K562 (cell line): ENCODE results near the gene FBXW9. TPM values are rescaled to one million over a fixed set of nuclear protein-coding genes. Genes with fewer than 3 reads are reported as not detected.

Experiments used
- BHLHE40 ChIP-seq: IDR thresholded peaks from 2 replicates; pipeline ENCODE4 v1.6.1; 2011; ENCODE audit warnings: low read length, improper control_type of control experiment
- E2F8 ChIP-seq: fragments of 450-650 bp; IDR thresholded peaks from 2 replicates; pipeline ENCODE4 v1.7.1; 2018; ENCODE audit warnings: mild to moderate bottlenecking, low read depth; ENCODE audit not compliant: partially characterized antibody
- ESRRA ChIP-seq: fragments of 450-650 bp; IDR thresholded peaks from 2 replicates; pipeline ENCODE4 v1.6.1; 2014; ENCODE audit warnings: low read depth, mild to moderate bottlenecking, moderate library complexity, borderline replicate concordance
- GATA2 ChIP-seq: sonication (generic); formaldehyde crosslinking; IDR thresholded peaks from 2 replicates; pipeline ENCODE4 v1.4.0; 2020; ENCODE audit warnings: mild to moderate bottlenecking, missing genetic modification reagents
- GATAD2B ChIP-seq: fragments of 450-650 bp; IDR thresholded peaks from 2 replicates; pipeline ENCODE4 v1.6.1; 2017; ENCODE audit warnings: mild to moderate bottlenecking, borderline replicate concordance
- KDM4B ChIP-seq, 2 experiments: fragments of 450-650 bp in 1 of 2; sonication (generic) in 1 of 2; IDR thresholded peaks; 2 replicates each; pipeline ENCODE4 v1.6.1; 2016 to 2017; ENCODE audit warnings: borderline replicate concordance in 2 of 2, antibody characterized with exemption in 1 of 2, low read depth in 1 of 2, mild to moderate bottlenecking in 1 of 2
- MEF2A ChIP-seq: IDR thresholded peaks from 2 replicates; pipeline ENCODE4 v1.6.1; 2011; ENCODE audit warnings: low read depth, mild to moderate bottlenecking, low read length, moderate library complexity; ENCODE audit not compliant: control insufficient read depth
- NELFE ChIP-seq: IDR thresholded peaks from 2 replicates; pipeline ENCODE4 v1.6.1; 2011; ENCODE audit warnings: mild to moderate bottlenecking; ENCODE audit not compliant: insufficient read depth, insufficient read length
- NEUROD1 ChIP-seq: fragments of 150-350 bp; IDR thresholded peaks from 2 replicates; pipeline ENCODE4 v1.6.1; 2014; ENCODE audit warnings: borderline replicate concordance, low read length, low read depth; ENCODE audit not compliant: partially characterized antibody
- RHOXF2B ChIP-seq: fragments of 250-450 bp; sonication (Bioruptor Pico); conservative IDR thresholded peaks from 2 replicates; pipeline ENCODE4 v1.5.1; 2021
- SIRT6 ChIP-seq: IDR thresholded peaks from one replicate; pipeline ENCODE4 v1.6.1; 2012; ENCODE audit warnings: low read depth, mild to moderate bottlenecking, control low read depth, inconsistent platforms, low read length, moderate library complexity
- SMARCB1 ChIP-seq: IDR thresholded peaks from 2 replicates; pipeline ENCODE4 v1.6.1; 2011; ENCODE audit warnings: improper control_type of control experiment, low read depth; ENCODE audit not compliant: insufficient read length
- SP1 ChIP-seq: sonication (generic); formaldehyde crosslinking; IDR thresholded peaks from 2 replicates; pipeline ENCODE4 v1.8.1; 2022; ENCODE audit warnings: mild to moderate bottlenecking, missing genetic modification reagents
- U2AF1 ChIP-seq: fragments of 200-400 bp; formaldehyde crosslinking; optimal IDR thresholded peaks from 2 replicates; pipeline ENCODE3; 2017; ENCODE audit warnings: mild to moderate bottlenecking, low read depth, low read length, moderate library complexity
- UBTF ChIP-seq, 2 experiments: IDR thresholded peaks; 2 replicates each; pipeline ENCODE4 v1.6.1; 2012; ENCODE audit warnings: improper control_type of control experiment in 2 of 2, low read depth in 2 of 2, low read length in 2 of 2, borderline replicate concordance in 1 of 2
- ZNF592 ChIP-seq: fragments of 450-650 bp; IDR thresholded peaks from 2 replicates; pipeline ENCODE4 v1.6.1; 2017; ENCODE audit warnings: antibody characterized with exemption, mild to moderate bottlenecking
- ZSCAN32 ChIP-seq: fragments of 450-650 bp; formaldehyde crosslinking; IDR thresholded peaks from 2 replicates; pipeline ENCODE4 v1.4.0; 2020; ENCODE audit warnings: mild to moderate bottlenecking, moderate library complexity
- polyA plus RNA-seq, 8 experiments: library from polyadenylated mRNA; depleted of rRNA in 4 of 8; stranded (reverse) in 5 of 8; unstranded in 3 of 8; fragments of >200 nt; fragmentation: Nextera tagmentation in 2 of 8; fragmentation: Illumina TruSeq in 1 of 8; extraction: Ambion mirVana in 2 of 8; extraction: Trizol in 1 of 8; gene quantifications; 2 replicates each; pipeline versions ENCODE4 v1.2.1 to v1.2.3, GENCODE V29; 2011 to 2014; ENCODE audit warnings: inconsistent platforms in 1 of 8, missing spikeins in 1 of 8
- total RNA-seq, 7 experiments: library from RNA; depleted of rRNA in 6 of 7; stranded (reverse); fragments of >200 nt in 6 of 7; fragmentation: Illumina TruSeq in 2 of 7; extraction: Trizol in 2 of 7; gene quantifications; 2 replicates each; pipeline versions ENCODE4 v1.2.1 to v1.2.3, GENCODE V29; 2011 to 2021; ENCODE audit warnings: low replicate concordance in 1 of 7

FBXW9 gene
- total and polyA plus RNA-seq, 9 of the 15 experiments (the other 6 are each of a cell fraction or from before 2014, with no cell fraction given), result 0.23 to 21.7 (median 6.2) TPM

GRCh38 chr19:12696366-12697335, at the start of gene FBXW9 (continued):
- no peak for TF ChIP-seq UBTF (IDR thresholded peaks at IDR 0.05; ENCODE audit: borderline replicate concordance in 1 of 2, low read depth in 2 of 2, low read length in 2 of 2)
- TF ChIP-seq E2F8, result peak; percentile 86
- 0 out of 2 replicates have a peak, but pooled peaks have one; percentile 29 for TF ChIP-seq ESRRA
- no peak for TF ChIP-seq GATAD2B
- TF ChIP-seq NELFE, result no peak
- TF ChIP-seq ZSCAN32 (CRISPR knock-in tag), result no peak
- no peak for TF ChIP-seq U2AF1
- no peak for TF ChIP-seq GATA2 (CRISPR knock-in tag)
- TF ChIP-seq MEF2A, result no peak
- no peak for TF ChIP-seq SMARCB1
- no peak for TF ChIP-seq NEUROD1
- 0 out of 2 replicates have a peak, but pooled peaks have one; percentile 24 for TF ChIP-seq BHLHE40
- TF ChIP-seq RHOXF2B (CRISPR knock-in tag), result 0 out of 2 replicates have a peak, but pooled peaks have one; percentile 14
- TF ChIP-seq SP1 (CRISPR knock-in tag), result 0 out of 2 replicates have a peak, but pooled peaks have one; percentile 53
- TF ChIP-seq ZNF592, result no peak
- no peak for TF ChIP-seq SIRT6
- TF ChIP-seq KDM4B (IDR thresholded peaks at IDR 0.05; ENCODE audit: borderline replicate concordance in 2 of 2, low read depth in 1 of 2), result peak in 1 of 2 experiments; percentile 37; a peak in 1 of 4 replicates
